NT2/D1 (cell line): ENCODE results near the gene RAPGEF6.

ENCODE experiments used
- DNase-seq: peaks from one replicate; pipeline ENCODE4 v3.0.0-alpha.2; 2011; ENCODE audit warnings: low read depth, low spot score
- H3K27me3 ChIP-seq: 2 replicates; pipeline ENCODE4 v1.6.0; 2011; ENCODE audit warnings: mild to moderate bottlenecking; ENCODE audit not compliant: insufficient read length, insufficient read depth
- H3K36me3 ChIP-seq: 2 replicates; pipeline ENCODE4 v1.6.1; 2011; ENCODE audit warnings: mild to moderate bottlenecking, low read length, mixed read lengths; ENCODE audit not compliant: insufficient read depth, insufficient read length
- H3K4me1 ChIP-seq: 2 replicates; pipeline ENCODE4 v1.5.1; 2011; ENCODE audit not compliant: insufficient read depth, insufficient read length
- H3K4me3 ChIP-seq: 2 replicates; pipeline ENCODE4 v1.5.1; 2011; ENCODE audit warnings: low read depth; ENCODE audit not compliant: insufficient read length
- H3K9ac ChIP-seq: 2 replicates; pipeline ENCODE4 v1.6.0; 2011; ENCODE audit warnings: low read depth; ENCODE audit not compliant: insufficient read length
- H3K9me3 ChIP-seq: 2 replicates; pipeline ENCODE4 v1.5.1; 2011; ENCODE audit warnings: mild to moderate bottlenecking, low read length; ENCODE audit not compliant: insufficient read depth
- SUZ12 ChIP-seq: IDR thresholded peaks from 2 replicates; pipeline ENCODE4 v1.6.1; 2011; ENCODE audit not compliant: insufficient read length, insufficient read depth; ENCODE audit errors: extremely low read depth
- YY1 ChIP-seq: IDR thresholded peaks from 2 replicates; pipeline ENCODE4 v1.6.1; 2011; ENCODE audit not compliant: insufficient read length, insufficient read depth
- ZNF274 ChIP-seq: IDR thresholded peaks from 2 replicates; pipeline ENCODE4 v1.6.1; 2011; ENCODE audit warnings: mild to moderate bottlenecking, low read depth, low read length

The RAPGEF6 gene

GRCh38 chr5:131436081-131436480 lies 198.9 kb downstream of the RAPGEF6 start:
- Histone ChIP-seq H3K27me3 (no peaks in the 10 kb centered on the region), H3K4me3 (no peak overlapping the region), H3K9me3 (no peaks in the 10 kb centered on the region), H3K4me1 (no peaks in the 10 kb centered on the region), H3K9ac (no peak overlapping the region), H3K36me3 (peaks cover 36% of the 10 kb centered on the region)
- DNase-seq, result no peak
- TF ChIP-seq YY1 (no peak), ZNF274 (no peak), SUZ12 (no peak)

GRCh38 chr5:131433109-131433508 lies 201.9 kb downstream of the RAPGEF6 start:
- Histone ChIP-seq H3K27me3 (no peaks in the 10 kb centered on the region), H3K36me3 (peaks cover 38% of the 10 kb centered on the region), H3K4me3 (no peak overlapping the region), H3K4me1 (no peaks in the 10 kb centered on the region), H3K9me3 (no peaks in the 10 kb centered on the region), H3K9ac (no peak overlapping the region)
- no peak for DNase-seq
- TF ChIP-seq ZNF274 (no peak), SUZ12 (no peak), YY1 (no peak)

- no peak overlapping the region for H3K4me3 ChIP-seq
- H3K36me3 ChIP-seq, result peaks cover 31% of the 10 kb centered on the region
- no peaks in the 10 kb centered on the region for H3K9me3 ChIP-seq
- no peaks in the 10 kb centered on the region for H3K4me1 ChIP-seq
- no peak overlapping the region for H3K9ac ChIP-seq
- DNase-seq, result no peak
- H3K27me3 ChIP-seq, result no peaks in the 10 kb centered on the region
- TF ChIP-seq YY1, result no peak
- no peak for TF ChIP-seq ZNF274
- no peak for TF ChIP-seq SUZ12
Observed at GRCh38 chr5:131431794-131432193, 203.2 kb downstream of the RAPGEF6 start.

DNA sequence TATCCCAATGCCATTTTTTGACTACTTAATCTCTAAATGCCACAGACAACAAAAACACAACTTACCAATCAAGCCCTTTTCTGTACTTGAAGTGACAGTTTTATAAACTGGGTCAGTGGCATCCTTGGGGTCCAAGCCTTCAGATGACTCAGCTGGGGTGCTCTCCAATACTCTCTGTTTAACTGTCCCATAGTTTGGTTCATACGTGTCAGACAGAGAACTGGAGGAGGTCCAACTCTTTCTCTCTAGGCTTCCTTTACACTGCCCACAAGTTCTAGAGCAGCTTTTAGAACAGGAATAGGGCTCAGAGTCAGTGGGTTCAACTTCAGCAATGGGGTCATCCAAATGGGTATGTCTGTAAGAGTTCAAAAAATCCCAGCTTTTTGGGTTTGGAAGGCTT lies 204.2 kb downstream of the RAPGEF6 start:
- Histone ChIP-seq H3K9ac (no peak overlapping the region), H3K36me3 (peaks cover 26% of the 10 kb centered on the region), H3K9me3 (no peaks in the 10 kb centered on the region), H3K27me3 (no peaks in the 10 kb centered on the region), H3K4me1 (no peaks in the 10 kb centered on the region), H3K4me3 (no peak overlapping the region)
- TF ChIP-seq YY1 (no peak), ZNF274 (no peak), SUZ12 (no peak)
- no peak for DNase-seq

DNA sequence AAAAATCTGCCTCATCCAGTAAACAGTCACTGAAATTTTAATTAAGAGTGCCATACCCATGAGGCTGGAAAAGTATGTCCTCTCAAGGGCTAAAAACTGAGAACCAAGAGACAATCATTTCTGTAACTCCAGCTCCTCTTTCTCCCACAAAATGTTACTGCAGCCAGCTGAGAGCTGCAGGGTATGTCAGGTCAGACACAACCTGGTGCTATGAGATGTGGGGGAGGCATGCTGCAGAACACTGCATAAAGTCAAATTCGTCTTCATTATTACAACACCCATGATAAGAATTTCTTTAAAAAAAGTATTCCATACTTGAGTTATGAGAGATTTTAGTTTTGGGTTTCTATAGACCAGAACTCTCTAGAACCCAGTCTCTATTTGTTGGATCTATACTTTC lies 209.0 kb downstream of the RAPGEF6 start:
- no peak for DNase-seq
- Histone ChIP-seq H3K4me1 (no peaks in the 10 kb centered on the region), H3K9ac (no peak overlapping the region), H3K9me3 (no peaks in the 10 kb centered on the region), H3K4me3 (no peak overlapping the region), H3K36me3 (peaks cover 15% of the 10 kb centered on the region), H3K27me3 (no peaks in the 10 kb centered on the region)
- TF ChIP-seq SUZ12 (no peak), ZNF274 (no peak), YY1 (no peak)

DNA sequence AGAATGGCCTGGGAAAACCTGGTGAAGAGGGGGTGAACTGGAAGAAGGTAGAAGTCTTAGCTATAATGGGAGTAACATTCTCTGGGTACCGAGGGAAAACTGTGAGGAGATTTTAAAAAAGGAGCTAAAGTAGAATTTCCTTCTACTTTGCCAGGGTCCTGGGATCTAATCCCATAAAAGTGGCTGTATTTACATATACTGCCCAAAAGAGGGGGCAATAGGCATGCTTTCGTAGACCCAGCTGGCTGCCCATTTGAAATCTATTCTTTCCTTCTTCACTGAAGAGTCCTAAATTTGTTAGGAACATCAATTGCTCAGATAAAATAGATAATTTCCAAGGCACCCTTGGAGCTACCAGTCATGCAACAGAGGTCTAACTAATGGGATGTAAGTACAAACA lies 212.0 kb downstream of the RAPGEF6 start:
- DNase-seq, result no peak
- H3K36me3 ChIP-seq, result peaks cover 3% of the 10 kb centered on the region
- H3K4me1 ChIP-seq, result no peaks in the 10 kb centered on the region
- no peak overlapping the region for H3K9ac ChIP-seq
- no peak overlapping the region for H3K4me3 ChIP-seq
- H3K27me3 ChIP-seq, result no peaks in the 10 kb centered on the region
- TF ChIP-seq YY1 (no peak), ZNF274 (no peak), SUZ12 (no peak)
- no peaks in the 10 kb centered on the region for H3K9me3 ChIP-seq

DNA sequence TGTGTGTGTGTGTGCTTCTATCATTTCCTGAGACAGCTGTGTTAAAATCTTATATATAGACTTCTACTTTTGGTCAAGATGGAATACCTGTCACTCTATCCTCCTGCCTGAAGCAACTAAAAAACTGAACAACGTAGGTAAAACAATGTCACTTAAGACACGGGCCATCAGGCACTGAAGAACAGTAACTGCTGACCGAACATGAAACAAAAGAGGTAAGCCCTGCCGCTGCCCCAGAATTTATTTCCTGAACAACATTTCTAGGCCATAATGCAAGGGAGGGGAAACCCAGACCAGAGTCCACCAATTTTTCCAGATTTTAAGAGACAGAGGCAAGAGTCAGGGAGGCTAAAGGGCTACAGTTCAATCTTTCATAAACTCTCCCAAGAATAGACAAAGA lies 215.2 kb downstream of the RAPGEF6 start:
- no peak overlapping the region for H3K4me3 ChIP-seq
- H3K36me3 ChIP-seq, result peaks cover 3% of the 10 kb centered on the region
- H3K9ac ChIP-seq, result no peak overlapping the region
- H3K27me3 ChIP-seq, result no peaks in the 10 kb centered on the region
- TF ChIP-seq ZNF274, result no peak
- no peak for TF ChIP-seq YY1
- TF ChIP-seq SUZ12, result no peak
- no peaks in the 10 kb centered on the region for H3K4me1 ChIP-seq
- DNase-seq, result no peak
- no peaks in the 10 kb centered on the region for H3K9me3 ChIP-seq

- no peaks in the 10 kb centered on the region for H3K4me1 ChIP-seq
Observed at GRCh38 chr5:131418846-131419245, 216.2 kb downstream of the RAPGEF6 start.

More at GRCh38 chr5:131418846-131419245, 216.2 kb downstream of the RAPGEF6 start:
- DNase-seq, result no peak
- peaks cover 3% of the 10 kb centered on the region for H3K36me3 ChIP-seq
- H3K9me3 ChIP-seq, result no peaks in the 10 kb centered on the region
- no peak overlapping the region for H3K9ac ChIP-seq
- H3K27me3 ChIP-seq, result no peaks in the 10 kb centered on the region
- TF ChIP-seq YY1 (no peak), ZNF274 (no peak), SUZ12 (no peak)
- H3K4me3 ChIP-seq, result no peak overlapping the region
